CD4-positive, alpha-beta T cell treated with Interleukin-6 for 4 hours (primary cell): ENCODE data around the gene ETV5.
"Not testable (repeated sequence)": the region's sequence is repeated elsewhere in the genome, so short reads cannot be mapped to it uniquely, and the experiment has no call there.

Experiments used
- DNase-seq: peaks from one replicate; pipeline ENCODE4 v3.0.0-alpha.2; 2020; ENCODE audit warnings: mixed read lengths

ETV5 gene

GRCh38 chr3:186019288-186019687, 89.6 kb downstream of the ETV5 start:
- not testable (repeated sequence) for DNase-seq

GRCh38 chr3:186014866-186015265, 94.0 kb downstream of the ETV5 start:
- DNase-seq, result no peak

- DNase-seq, result no peak
Measured at GRCh38 chr3:186013312-186013711, 95.6 kb downstream of the ETV5 start.

GRCh38 chr3:186012137-186012536, 96.8 kb downstream of the ETV5 start:
- DNase-seq, result no peak

- no peak for DNase-seq
Measured at GRCh38 chr3:186004671-186005070, 104.2 kb downstream of the ETV5 start.

- no peak for DNase-seq
Measured at GRCh38 chr3:186004209-186004608, 104.7 kb downstream of the ETV5 start.

GRCh38 chr3:186003610-186004009, 105.3 kb downstream of the ETV5 start:
- no peak for DNase-seq

GRCh38 chr3:186002884-186003472, 105.9 kb downstream of the ETV5 start:
- peak; percentile 3 for DNase-seq

- no peak for DNase-seq
Measured at GRCh38 chr3:186001842-186002241, 107.0 kb downstream of the ETV5 start.

GRCh38 chr3:185999221-185999620, 109.7 kb downstream of the ETV5 start:
- no peak for DNase-seq

GRCh38 chr3:185998136-185998535, 110.8 kb downstream of the ETV5 start:
- DNase-seq, result no peak

GRCh38 chr3:185997130-185997529, 111.8 kb downstream of the ETV5 start:
- no peak for DNase-seq
